ENCODE data around the gene TEDC2.
A peak's percentile ranks its signal among the peaks of the same experiment; 100 is the strongest.

TEDC2 gene, protein sequence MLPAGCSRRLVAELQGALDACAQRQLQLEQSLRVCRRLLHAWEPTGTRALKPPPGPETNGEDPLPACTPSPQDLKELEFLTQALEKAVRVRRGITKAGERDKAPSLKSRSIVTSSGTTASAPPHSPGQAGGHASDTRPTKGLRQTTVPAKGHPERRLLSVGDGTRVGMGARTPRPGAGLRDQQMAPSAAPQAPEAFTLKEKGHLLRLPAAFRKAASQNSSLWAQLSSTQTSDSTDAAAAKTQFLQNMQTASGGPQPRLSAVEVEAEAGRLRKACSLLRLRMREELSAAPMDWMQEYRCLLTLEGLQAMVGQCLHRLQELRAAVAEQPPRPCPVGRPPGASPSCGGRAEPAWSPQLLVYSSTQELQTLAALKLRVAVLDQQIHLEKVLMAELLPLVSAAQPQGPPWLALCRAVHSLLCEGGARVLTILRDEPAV

GRCh38 chr16:2459647-2460390 lies at the start of gene TEDC2:
Gene TEDC2 (plus strand): TSS chr16:2460109. CDS start chr16:2460145, 36 bp downstream.
- peaks cover 33 to 67% (median 55%) of the 10 kb centered on the region in 10 experiments for H3K4me1 ChIP-seq
- H3K36me3 ChIP-seq: peaks cover 9 to 61% (median 40%) of the 10 kb centered on the region in 11 experiments
- peak within 1 kb of the TSS; percentile 96 to 100 (median 99) for H3K4me2 ChIP-seq
- H3K27me3 ChIP-seq: no peaks in the 10 kb centered on the region
- no peak for TF ChIP-seq Cebpa-rat (IDR thresholded peaks at IDR 0.05)
- H3K27ac ChIP-seq: peak within 1 kb of the TSS in 9 of 11 experiments; percentile 21 to 71 (median 60); a peak in 18 of 22 replicates
- H4K20me1 ChIP-seq: peaks cover 0 to 87% (median 61%) of the 10 kb centered on the region in 11 experiments; a peak in 16 of 22 replicates
- H3K9me3 ChIP-seq (replicated peaks in 1 of 11): no peaks in the 10 kb centered on the region
- peak within 1 kb of the TSS; percentile 61 to 84 (median 75) for H3K9ac ChIP-seq
- H3K4me3 ChIP-seq: peak within 1 kb of the TSS; percentile 55 to 78 (median 68)

GRCh38 chr16:2415085-2415484 lies 44.8 kb upstream of the TEDC2 start:
- Histone ChIP-seq H3K4me1 (peaks cover 0 to 1% (median under 1%) of the 10 kb centered on the region in 10 experiments; a peak in 7 of 20 replicates), H3K4me3 (no peak overlapping the region), H3K36me3 (no peaks in the 10 kb centered on the region), H3K27ac (no peak overlapping the region), H3K9ac (no peak overlapping the region), H3K4me2 (no peak overlapping the region), H4K20me1 (no peaks in the 10 kb centered on the region), H3K27me3 (no peaks in the 10 kb centered on the region), H3K9me3 (replicated peaks in 1 of 11) (no peaks in the 10 kb centered on the region)
- no peak for TF ChIP-seq Cebpa-rat (IDR thresholded peaks at IDR 0.05)

DNA sequence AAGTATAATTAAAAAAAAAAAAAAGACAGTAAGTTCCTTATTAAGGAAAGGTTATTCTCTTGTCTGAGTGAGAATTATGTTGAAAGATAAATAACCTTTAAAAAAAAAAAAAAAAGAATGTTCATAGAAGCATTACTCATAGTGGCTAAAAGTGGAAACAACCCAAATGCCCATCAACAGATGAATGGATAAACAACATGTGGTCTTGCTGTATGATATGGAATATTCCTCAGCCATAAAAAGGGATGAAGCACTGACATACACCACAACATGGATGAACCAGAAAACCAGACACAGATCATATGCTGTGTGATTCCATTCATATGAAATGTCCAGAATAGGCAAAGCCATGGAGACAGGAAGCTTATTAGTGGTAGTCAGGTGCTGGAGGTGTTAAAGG lies 39.9 kb upstream of the TEDC2 start:
- Histone ChIP-seq H3K36me3 (no peaks in the 10 kb centered on the region), H4K20me1 (no peaks in the 10 kb centered on the region), H3K4me3 (no peak overlapping the region), H3K27ac (no peak overlapping the region), H3K9ac (no peak overlapping the region), H3K4me2 (peak overlapping the region in 3 of 11 experiments; percentile 7 to 40 (median 32); a peak in 3 of 22 replicates), H3K4me1 (peaks cover 4 to 22% (median 13%) of the 10 kb centered on the region in 10 experiments; a peak in 13 of 20 replicates), H3K9me3 (replicated peaks in 1 of 11) (no peaks in the 10 kb centered on the region), H3K27me3 (no peaks in the 10 kb centered on the region)
- TF ChIP-seq Cebpa-rat (IDR thresholded peaks at IDR 0.05): no peak

DNA sequence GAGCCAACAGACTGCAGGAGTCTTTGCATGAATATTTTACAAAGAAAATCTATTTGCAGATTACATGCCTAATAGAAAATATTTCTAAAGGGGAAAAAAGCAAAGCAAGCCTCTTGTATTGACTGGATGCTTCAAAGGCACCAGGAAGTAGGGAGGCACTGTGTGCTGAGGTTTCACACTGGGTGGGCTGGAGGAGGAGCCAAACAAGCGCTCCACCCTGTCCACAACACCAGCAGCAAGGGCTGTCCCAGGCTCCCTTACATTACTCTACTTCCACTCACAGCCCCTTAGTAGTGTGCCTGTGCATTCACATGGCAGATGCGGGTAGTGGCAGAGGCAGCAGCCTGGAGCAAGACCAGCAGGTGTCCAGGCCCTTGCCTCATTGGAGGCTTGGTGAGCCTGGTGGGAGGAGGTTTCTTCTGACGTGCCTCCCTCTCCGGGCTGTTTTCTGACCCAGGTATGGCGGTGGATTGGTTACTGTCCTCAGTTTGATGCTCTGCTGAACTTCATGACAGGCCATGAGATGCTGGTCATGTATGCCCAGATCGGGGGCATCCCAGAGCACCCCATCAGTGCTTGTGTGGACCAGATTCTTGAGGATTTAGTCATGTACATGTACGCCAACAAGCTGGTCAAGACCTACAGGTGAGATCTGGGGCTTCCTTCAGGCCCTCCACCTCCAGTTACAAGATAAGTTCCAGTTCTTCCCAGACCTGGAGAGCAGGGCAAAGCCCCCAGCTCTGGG lies 37.6 kb upstream of the TEDC2 start:
- H3K4me1 ChIP-seq: peaks cover 4 to 22% (median 13%) of the 10 kb centered on the region in 10 experiments; a peak in 13 of 20 replicates
- no peaks in the 10 kb centered on the region for H4K20me1 ChIP-seq
- no peak overlapping the region for H3K27ac ChIP-seq
- no peaks in the 10 kb centered on the region for H3K9me3 ChIP-seq (replicated peaks in 1 of 11)
- H3K4me3 ChIP-seq: no peak overlapping the region
- H3K9ac ChIP-seq: no peak overlapping the region
- no peak for TF ChIP-seq Cebpa-rat (IDR thresholded peaks at IDR 0.05)
- H3K4me2 ChIP-seq: peak overlapping the region in 2 of 11 experiments; percentile 7 to 10; a peak in 1 of 22 replicates
- no peaks in the 10 kb centered on the region for H3K27me3 ChIP-seq
- H3K36me3 ChIP-seq: no peaks in the 10 kb centered on the region

DNA sequence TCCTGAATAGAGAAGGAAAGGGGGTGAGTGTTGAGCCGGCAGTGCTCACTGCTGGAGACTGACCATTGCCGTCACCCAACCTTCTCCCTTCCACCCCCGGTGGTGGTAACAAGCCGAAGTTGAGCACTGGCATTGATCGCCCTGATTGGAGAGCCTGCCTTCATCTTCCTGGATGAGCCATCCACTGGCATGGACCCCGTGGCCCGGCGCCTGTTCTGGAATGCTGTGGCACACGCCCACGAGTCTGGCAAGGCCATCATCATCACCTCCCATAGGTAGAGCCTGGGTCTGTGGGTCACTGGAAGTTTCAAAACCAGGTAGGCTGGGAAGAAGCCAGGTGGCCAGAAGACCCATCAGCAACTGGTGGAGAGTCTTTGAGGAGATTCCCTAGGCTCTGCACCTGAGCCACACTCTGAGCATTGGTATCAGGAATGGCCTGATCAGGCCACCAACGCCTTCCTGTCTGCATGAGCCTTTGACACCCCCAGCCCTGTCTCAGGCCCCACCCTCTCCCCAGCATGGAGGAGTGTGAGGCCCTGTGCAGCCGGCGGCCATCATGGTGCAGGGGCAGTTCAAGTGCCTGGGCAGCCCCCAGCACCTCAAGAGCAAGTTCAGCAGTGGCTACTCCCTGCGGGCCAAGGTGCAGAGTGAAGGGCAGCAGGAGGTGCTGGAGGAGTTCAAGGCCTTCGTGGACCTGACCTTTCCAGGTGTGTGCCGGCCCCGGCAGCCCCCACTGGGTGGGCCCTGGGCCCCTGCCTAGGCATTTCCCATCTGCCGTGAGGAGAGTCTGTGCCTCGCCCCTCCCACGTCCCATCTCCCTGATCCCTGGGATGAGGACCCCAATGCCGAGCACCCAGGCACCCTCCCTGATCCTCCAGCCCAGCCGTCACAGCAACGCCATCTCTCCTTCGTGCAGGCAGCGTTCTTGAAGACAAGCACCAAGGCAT lies 35.6 kb upstream of the TEDC2 start:
- Histone ChIP-seq H3K4me2 (no peak overlapping the region), H3K27ac (no peak overlapping the region), H3K4me3 (no peak overlapping the region), H4K20me1 (no peaks in the 10 kb centered on the region), H3K27me3 (no peaks in the 10 kb centered on the region), H3K9me3 (replicated peaks in 1 of 11) (no peaks in the 10 kb centered on the region), H3K4me1 (peaks cover 4 to 36% (median 24%) of the 10 kb centered on the region in 10 experiments; a peak in 18 of 20 replicates), H3K36me3 (no peaks in the 10 kb centered on the region), H3K9ac (no peak overlapping the region)
- no peak for TF ChIP-seq Cebpa-rat (IDR thresholded peaks at IDR 0.05)

DNA sequence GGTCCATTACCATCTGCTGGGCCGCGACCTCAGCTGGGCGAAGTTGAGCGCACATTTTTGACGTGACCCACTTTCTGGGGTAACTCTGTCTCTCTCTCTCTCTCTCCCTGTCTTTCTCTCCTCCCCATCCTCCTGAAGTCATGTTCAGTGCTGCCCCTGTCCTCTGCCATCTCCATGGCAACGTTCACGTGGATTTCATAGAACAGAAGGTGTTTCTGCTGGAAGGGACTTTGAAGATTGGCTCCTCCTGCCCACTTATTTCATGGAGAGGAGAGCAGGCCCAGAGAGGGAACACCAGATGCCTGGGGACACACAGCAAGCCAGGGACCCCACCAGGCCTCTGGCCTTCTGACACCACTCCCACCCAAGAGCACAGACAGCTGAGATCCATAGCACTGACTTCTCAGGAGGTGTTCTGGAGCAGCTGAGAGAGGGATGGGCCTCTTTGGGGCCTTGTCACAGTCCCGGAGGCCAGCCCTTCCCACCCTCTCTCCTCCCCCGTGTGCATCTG lies 34.8 kb upstream of the TEDC2 start:
- Histone ChIP-seq H3K27ac (no peak overlapping the region), H3K4me3 (no peak overlapping the region), H3K4me1 (peaks cover 6 to 36% (median 26%) of the 10 kb centered on the region in 10 experiments), H4K20me1 (peaks cover 0 to 4% (median 2%) of the 10 kb centered on the region in 11 experiments; a peak in 13 of 22 replicates), H3K27me3 (no peaks in the 10 kb centered on the region), H3K9me3 (replicated peaks in 1 of 11) (no peaks in the 10 kb centered on the region), H3K4me2 (no peak overlapping the region), H3K36me3 (no peaks in the 10 kb centered on the region), H3K9ac (no peak overlapping the region)
- no peak for TF ChIP-seq Cebpa-rat (IDR thresholded peaks at IDR 0.05)

DNA sequence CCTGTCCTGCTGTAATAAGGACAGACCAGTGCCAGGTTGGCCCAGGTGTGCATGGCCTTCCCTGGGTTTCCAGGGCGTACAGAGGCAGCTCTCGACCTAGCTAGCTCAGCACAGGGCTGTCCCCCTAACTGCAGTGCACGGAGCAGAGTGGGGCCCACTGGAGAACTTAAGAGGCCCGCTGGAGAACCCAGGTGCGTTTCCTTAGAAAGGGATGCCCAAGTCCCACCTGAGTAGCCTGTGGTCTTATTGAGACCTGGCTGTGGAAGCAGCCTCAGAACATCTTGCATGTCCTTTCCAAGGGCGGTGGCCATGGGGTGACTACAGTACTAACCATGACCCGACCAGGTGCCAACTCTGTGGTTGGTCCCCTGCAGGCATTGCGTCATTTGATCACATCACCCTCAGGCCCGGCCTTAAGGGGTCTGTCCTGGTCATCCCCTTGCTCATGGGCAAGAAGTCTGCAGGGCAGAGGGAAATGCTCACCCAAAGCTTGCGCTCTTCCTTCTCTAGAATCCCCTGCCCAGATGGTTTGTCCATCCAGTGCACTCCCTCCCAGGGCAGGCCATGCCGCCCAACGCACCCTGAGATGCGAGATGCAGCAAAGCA lies 34.0 kb upstream of the TEDC2 start:
- no peak for TF ChIP-seq Cebpa-rat (IDR thresholded peaks at IDR 0.05)
- H3K36me3 ChIP-seq: peaks cover 0 to 5% (median 1%) of the 10 kb centered on the region in 11 experiments; a peak in 9 of 22 replicates
- no peaks in the 10 kb centered on the region for H3K9me3 ChIP-seq (replicated peaks in 1 of 11)
- peaks cover 0 to 13% (median 10%) of the 10 kb centered on the region in 11 experiments; a peak in 18 of 22 replicates for H4K20me1 ChIP-seq
- H3K4me1 ChIP-seq: peaks cover 11 to 36% (median 29%) of the 10 kb centered on the region in 10 experiments
- no peak overlapping the region for H3K9ac ChIP-seq
- no peaks in the 10 kb centered on the region for H3K27me3 ChIP-seq
- H3K4me3 ChIP-seq: no peak overlapping the region
- H3K4me2 ChIP-seq: no peak overlapping the region
- no peak overlapping the region for H3K27ac ChIP-seq
